Neutrophil (primary cell): ENCODE data around the gene TCF4.

Experiments
- H3K27ac ChIP-seq: fragments of 200-600 bp; sonication (generic); 2 replicates; pipeline ENCODE4 v1.5.1; 2016; ENCODE audit warnings: mild to moderate bottlenecking, moderate library complexity
- H3K27me3 ChIP-seq: fragments of 200-600 bp; sonication (generic); 2 replicates; pipeline ENCODE4 v1.6.0; 2016; ENCODE audit warnings: mild to moderate bottlenecking
- H3K36me3 ChIP-seq: fragments of 200-600 bp; sonication (generic); 2 replicates; pipeline ENCODE4 v1.5.1; 2017
- H3K4me1 ChIP-seq, 2 experiments: fragments of 200-600 bp in 1 of 2; sonication (generic) in 1 of 2; 1 replicate in 1 of 2; 2 replicates in 1 of 2; pipeline versions ENCODE4 v1.5.1 to v1.6.1; 2013 to 2016; ENCODE audit warnings: low read depth in 1 of 2, low read length in 1 of 2, mild to moderate bottlenecking in 1 of 2, moderate library complexity in 1 of 2; ENCODE audit not compliant: control insufficient read depth in 1 of 2, insufficient read depth in 1 of 2
- H3K4me3 ChIP-seq, 2 experiments: fragments of 200-600 bp in 1 of 2; sonication (generic) in 1 of 2; 1 replicate in 1 of 2; 2 replicates in 1 of 2; pipeline ENCODE4 v1.5.1; 2013 to 2016; ENCODE audit warnings: low read depth in 1 of 2, low read length in 1 of 2, mild to moderate bottlenecking in 1 of 2, moderate library complexity in 1 of 2
- H3K9me3 ChIP-seq: fragments of 200-600 bp; sonication (generic); 2 replicates; pipeline ENCODE4 v1.5.1; 2016
- CTCF ChIP-seq: fragments of 200-600 bp; sonication (generic); IDR thresholded peaks from 2 replicates; pipeline ENCODE4 v1.5.1; 2016; ENCODE audit warnings: antibody characterized with exemption

The TCF4 gene

GRCh38 chr18:55249550-55249949 lies 338.4 kb downstream of the TCF4 start:
- no peaks in the 10 kb centered on the region for H3K4me1 ChIP-seq

GRCh38 chr18:55248495-55248894 lies 339.5 kb downstream of the TCF4 start:
- H3K4me1 ChIP-seq = no peaks in the 10 kb centered on the region

More at GRCh38 chr18:55249550-55249949, 338.4 kb downstream of the TCF4 start:
- H3K4me3 ChIP-seq = no peak overlapping the region
- H3K27me3 ChIP-seq = no peaks in the 10 kb centered on the region
- H3K36me3 ChIP-seq = no peaks in the 10 kb centered on the region
- no peak for TF ChIP-seq CTCF
- H3K27ac ChIP-seq = no peak overlapping the region
- no peaks in the 10 kb centered on the region for H3K9me3 ChIP-seq

GRCh38 chr18:55247032-55247431 lies 341.0 kb downstream of the TCF4 start:
- no peaks in the 10 kb centered on the region for H3K27me3 ChIP-seq
- TF ChIP-seq CTCF = no peak
- no peaks in the 10 kb centered on the region for H3K9me3 ChIP-seq
- H3K36me3 ChIP-seq = no peaks in the 10 kb centered on the region
- no peak overlapping the region for H3K27ac ChIP-seq
- H3K4me1 ChIP-seq = no peaks in the 10 kb centered on the region
- H3K4me3 ChIP-seq = no peak overlapping the region

More at GRCh38 chr18:55248495-55248894, 339.5 kb downstream of the TCF4 start:
- Histone ChIP-seq H3K27me3 (no peaks in the 10 kb centered on the region), H3K9me3 (no peaks in the 10 kb centered on the region), H3K4me3 (no peak overlapping the region), H3K36me3 (no peaks in the 10 kb centered on the region), H3K27ac (no peak overlapping the region)
- no peak for TF ChIP-seq CTCF

GRCh38 chr18:55246278-55246677 lies 341.7 kb downstream of the TCF4 start:
- no peaks in the 10 kb centered on the region for H3K9me3 ChIP-seq
- H3K27me3 ChIP-seq = no peaks in the 10 kb centered on the region
- H3K27ac ChIP-seq = no peak overlapping the region
- H3K4me1 ChIP-seq = no peaks in the 10 kb centered on the region
- no peak for TF ChIP-seq CTCF
- no peaks in the 10 kb centered on the region for H3K36me3 ChIP-seq
- H3K4me3 ChIP-seq = no peak overlapping the region

- no peaks in the 10 kb centered on the region for H3K9me3 ChIP-seq
- no peak overlapping the region for H3K27ac ChIP-seq
- no peaks in the 10 kb centered on the region for H3K27me3 ChIP-seq
- H3K4me3 ChIP-seq = no peak overlapping the region
- no peaks in the 10 kb centered on the region for H3K4me1 ChIP-seq
- H3K36me3 ChIP-seq = no peaks in the 10 kb centered on the region
- no peak for TF ChIP-seq CTCF
These were observed 342.8 kb downstream of the TCF4 start for GRCh38 chr18:55245211-55245614.

GRCh38 chr18:55244546-55244945 lies 343.4 kb downstream of the TCF4 start:
- no peaks in the 10 kb centered on the region for H3K36me3 ChIP-seq
- no peak for TF ChIP-seq CTCF
- no peaks in the 10 kb centered on the region for H3K9me3 ChIP-seq
- H3K4me1 ChIP-seq = no peaks in the 10 kb centered on the region
- no peak overlapping the region for H3K27ac ChIP-seq
- no peaks in the 10 kb centered on the region for H3K27me3 ChIP-seq
- H3K4me3 ChIP-seq = no peak overlapping the region
